K562 (cell line): ENCODE results near the gene PHF1. TPM values are rescaled to one million over a fixed set of nuclear protein-coding genes. Genes with fewer than 3 reads are reported as not detected.
A peak's percentile ranks its signal among the peaks of the same experiment; 100 is the strongest.

Source experiments
- ADNP ChIP-seq: fragments of 200-800 bp; sonication (Bioruptor generic); IDR thresholded peaks from 2 replicates; pipeline ENCODE4 v1.6.1; 2016; ENCODE audit warnings: missing genetic modification characterization, missing compliant biosample characterization
- FOXP1 ChIP-seq: sonication (generic); formaldehyde crosslinking; IDR thresholded peaks from 2 replicates; pipeline ENCODE4 v1.8.0; 2022; ENCODE audit warnings: mild to moderate bottlenecking, missing genetic modification reagents
- MTF1 ChIP-seq: fragments of 250-450 bp; sonication (Bioruptor Pico); IDR thresholded peaks from 2 replicates; pipeline ENCODE4 v1.9.0; 2021; ENCODE audit warnings: moderate library complexity, mild to moderate bottlenecking, inconsistent platforms, borderline replicate concordance
- NRF1 ChIP-seq, 2 experiments: fragments of 450-650 bp; IDR thresholded peaks in 1 of 2; conservative IDR thresholded peaks in 1 of 2; 2 replicates each; pipeline ENCODE4 v1.6.1; 2014; ENCODE audit warnings: mild to moderate bottlenecking in 2 of 2
- RHOXF2B ChIP-seq: fragments of 250-450 bp; sonication (Bioruptor Pico); conservative IDR thresholded peaks from 2 replicates; pipeline ENCODE4 v1.5.1; 2021
- TBL1XR1 ChIP-seq, 2 experiments: IDR thresholded peaks; 2 replicates each; pipeline ENCODE4 v1.6.1; 2012; ENCODE audit warnings: improper control_type of control experiment in 2 of 2, low read length in 2 of 2, mild to moderate bottlenecking in 1 of 2
- ZNF699 ChIP-seq: fragments of 250-450 bp; sonication (Bioruptor Pico); IDR thresholded peaks from 2 replicates; pipeline ENCODE4 v1.8.0; 2021; ENCODE audit warnings: mild to moderate bottlenecking, moderate library complexity; ENCODE audit not compliant: insufficient replicate concordance
- polyA plus RNA-seq, 8 experiments: library from polyadenylated mRNA; depleted of rRNA in 4 of 8; stranded (reverse) in 5 of 8; unstranded in 3 of 8; fragments of >200 nt; fragmentation: Nextera tagmentation in 2 of 8; fragmentation: Illumina TruSeq in 1 of 8; extraction: Ambion mirVana in 2 of 8; extraction: Trizol in 1 of 8; gene quantifications; 2 replicates each; pipeline versions ENCODE4 v1.2.1 to v1.2.3, GENCODE V29; 2011 to 2014; ENCODE audit warnings: inconsistent platforms in 1 of 8, missing spikeins in 1 of 8
- total RNA-seq, 7 experiments: library from RNA; depleted of rRNA in 6 of 7; stranded (reverse); fragments of >200 nt in 6 of 7; fragmentation: Illumina TruSeq in 2 of 7; extraction: Trizol in 2 of 7; gene quantifications; 2 replicates each; pipeline versions ENCODE4 v1.2.1 to v1.2.3, GENCODE V29; 2011 to 2021; ENCODE audit warnings: low replicate concordance in 1 of 7
- TF ChIP-seq, protein P1 (sequence below): fragments of 450-650 bp; IDR thresholded peaks from 2 replicates; pipeline ENCODE4 v1.6.1; 2016; ENCODE audit warnings: borderline replicate concordance
- TF ChIP-seq, protein P2 (sequence below): fragments of 200-800 bp; sonication (Bioruptor generic); IDR thresholded peaks from 2 replicates; pipeline ENCODE4 v1.6.1; 2016; ENCODE audit warnings: missing genetic modification characterization, missing compliant biosample characterization
- TF ChIP-seq, protein P3 (sequence below): fragments of 450-650 bp; formaldehyde crosslinking; IDR thresholded peaks from 2 replicates; pipeline ENCODE4 v1.4.0; 2020; ENCODE audit warnings: mild to moderate bottlenecking, moderate library complexity
- TF ChIP-seq, protein P4 (sequence below): fragments of 250-450 bp; sonication (Bioruptor Pico); IDR thresholded peaks from 2 replicates; pipeline ENCODE4 v1.4.0; 2020; ENCODE audit warnings: mild to moderate bottlenecking, moderate library complexity, borderline replicate concordance

The PHF1 gene
- total and polyA plus RNA-seq, 9 of the 15 experiments (the other 6 are each of a cell fraction or from before 2014, with no cell fraction given): 3.7 to 64.2 (median 33.7) TPM

DNA sequence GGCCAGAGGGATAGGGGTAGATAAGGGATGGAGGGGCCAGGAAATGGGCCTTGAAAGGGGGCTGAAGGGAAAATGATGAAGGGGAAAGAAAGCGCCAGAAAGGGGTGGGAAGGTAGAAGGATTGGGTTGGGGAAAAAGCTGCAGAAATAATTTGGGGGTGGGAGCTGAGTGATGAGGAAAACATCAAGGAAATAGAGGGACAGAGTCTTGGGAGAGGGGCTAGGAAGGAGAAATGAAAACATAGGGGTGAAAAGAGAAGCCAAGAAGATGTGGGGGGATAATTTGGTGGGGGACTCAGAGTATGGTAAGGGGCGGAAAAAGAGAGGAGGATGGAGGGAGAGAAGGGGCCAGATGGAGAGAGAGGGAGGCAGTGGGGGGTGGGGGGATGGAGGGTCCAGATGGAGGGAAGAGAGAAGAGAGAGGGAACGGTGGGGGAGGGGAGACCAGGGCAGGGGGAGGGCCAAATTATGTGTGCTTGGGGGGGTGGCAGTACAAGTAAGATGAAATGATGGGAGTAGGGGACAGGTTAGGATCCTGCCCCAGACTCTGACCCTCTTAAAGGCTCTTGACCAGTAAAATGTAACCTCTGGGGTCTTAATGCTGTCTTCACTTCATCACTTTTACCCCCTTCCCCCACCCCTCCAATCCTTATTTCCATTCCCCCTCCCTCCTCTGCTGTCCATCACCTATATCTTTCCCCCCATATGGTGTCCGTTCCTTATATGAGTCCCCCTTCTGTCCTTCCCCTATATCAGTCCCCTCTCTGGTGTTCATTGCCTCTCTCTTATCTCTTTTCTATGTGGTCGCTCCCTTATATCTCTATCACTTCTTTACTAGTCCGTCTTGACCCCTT is 9.9 kb downstream of the PHF1 start (continued):
- TF ChIP-seq, protein P1, sequence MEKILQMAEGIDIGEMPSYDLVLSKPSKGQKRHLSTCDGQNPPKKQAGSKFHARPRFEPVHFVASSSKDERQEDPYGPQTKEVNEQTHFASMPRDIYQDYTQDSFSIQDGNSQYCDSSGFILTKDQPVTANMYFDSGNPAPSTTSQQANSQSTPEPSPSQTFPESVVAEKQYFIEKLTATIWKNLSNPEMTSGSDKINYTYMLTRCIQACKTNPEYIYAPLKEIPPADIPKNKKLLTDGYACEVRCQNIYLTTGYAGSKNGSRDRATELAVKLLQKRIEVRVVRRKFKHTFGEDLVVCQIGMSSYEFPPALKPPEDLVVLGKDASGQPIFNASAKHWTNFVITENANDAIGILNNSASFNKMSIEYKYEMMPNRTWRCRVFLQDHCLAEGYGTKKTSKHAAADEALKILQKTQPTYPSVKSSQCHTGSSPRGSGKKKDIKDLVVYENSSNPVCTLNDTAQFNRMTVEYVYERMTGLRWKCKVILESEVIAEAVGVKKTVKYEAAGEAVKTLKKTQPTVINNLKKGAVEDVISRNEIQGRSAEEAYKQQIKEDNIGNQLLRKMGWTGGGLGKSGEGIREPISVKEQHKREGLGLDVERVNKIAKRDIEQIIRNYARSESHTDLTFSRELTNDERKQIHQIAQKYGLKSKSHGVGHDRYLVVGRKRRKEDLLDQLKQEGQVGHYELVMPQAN: peak; percentile 39; the same call in 1 of the 2 replicates
- TF ChIP-seq NRF1 (conservative IDR thresholded peaks at IDR 0.05 in 1 of 2, IDR thresholded peaks at IDR 0.05 in 1 of 2) (no peak), MTF1 (CRISPR knock-in tag) (no peak), ADNP (tag) (no peak), RHOXF2B (CRISPR knock-in tag) (no peak), ZNF699 (CRISPR knock-in tag) (no peak), TBL1XR1 (IDR thresholded peaks at IDR 0.05; ENCODE audit: low read length in 2 of 2) (peak in 1 of 2 experiments; percentile 95; a peak in 3 of 4 replicates), FOXP1 (no peak)
- TF ChIP-seq, protein P2, sequence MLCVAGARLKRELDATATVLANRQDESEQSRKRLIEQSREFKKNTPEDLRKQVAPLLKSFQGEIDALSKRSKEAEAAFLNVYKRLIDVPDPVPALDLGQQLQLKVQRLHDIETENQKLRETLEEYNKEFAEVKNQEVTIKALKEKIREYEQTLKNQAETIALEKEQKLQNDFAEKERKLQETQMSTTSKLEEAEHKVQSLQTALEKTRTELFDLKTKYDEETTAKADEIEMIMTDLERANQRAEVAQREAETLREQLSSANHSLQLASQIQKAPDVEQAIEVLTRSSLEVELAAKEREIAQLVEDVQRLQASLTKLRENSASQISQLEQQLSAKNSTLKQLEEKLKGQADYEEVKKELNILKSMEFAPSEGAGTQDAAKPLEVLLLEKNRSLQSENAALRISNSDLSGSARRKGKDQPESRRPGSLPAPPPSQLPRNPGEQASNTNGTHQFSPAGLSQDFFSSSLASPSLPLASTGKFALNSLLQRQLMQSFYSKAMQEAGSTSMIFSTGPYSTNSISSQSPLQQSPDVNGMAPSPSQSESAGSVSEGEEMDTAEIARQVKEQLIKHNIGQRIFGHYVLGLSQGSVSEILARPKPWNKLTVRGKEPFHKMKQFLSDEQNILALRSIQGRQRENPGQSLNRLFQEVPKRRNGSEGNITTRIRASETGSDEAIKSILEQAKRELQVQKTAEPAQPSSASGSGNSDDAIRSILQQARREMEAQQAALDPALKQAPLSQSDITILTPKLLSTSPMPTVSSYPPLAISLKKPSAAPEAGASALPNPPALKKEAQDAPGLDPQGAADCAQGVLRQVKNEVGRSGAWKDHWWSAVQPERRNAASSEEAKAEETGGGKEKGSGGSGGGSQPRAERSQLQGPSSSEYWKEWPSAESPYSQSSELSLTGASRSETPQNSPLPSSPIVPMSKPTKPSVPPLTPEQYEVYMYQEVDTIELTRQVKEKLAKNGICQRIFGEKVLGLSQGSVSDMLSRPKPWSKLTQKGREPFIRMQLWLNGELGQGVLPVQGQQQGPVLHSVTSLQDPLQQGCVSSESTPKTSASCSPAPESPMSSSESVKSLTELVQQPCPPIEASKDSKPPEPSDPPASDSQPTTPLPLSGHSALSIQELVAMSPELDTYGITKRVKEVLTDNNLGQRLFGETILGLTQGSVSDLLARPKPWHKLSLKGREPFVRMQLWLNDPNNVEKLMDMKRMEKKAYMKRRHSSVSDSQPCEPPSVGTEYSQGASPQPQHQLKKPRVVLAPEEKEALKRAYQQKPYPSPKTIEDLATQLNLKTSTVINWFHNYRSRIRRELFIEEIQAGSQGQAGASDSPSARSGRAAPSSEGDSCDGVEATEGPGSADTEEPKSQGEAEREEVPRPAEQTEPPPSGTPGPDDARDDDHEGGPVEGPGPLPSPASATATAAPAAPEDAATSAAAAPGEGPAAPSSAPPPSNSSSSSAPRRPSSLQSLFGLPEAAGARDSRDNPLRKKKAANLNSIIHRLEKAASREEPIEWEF: no peak
- TF ChIP-seq, protein P3, sequence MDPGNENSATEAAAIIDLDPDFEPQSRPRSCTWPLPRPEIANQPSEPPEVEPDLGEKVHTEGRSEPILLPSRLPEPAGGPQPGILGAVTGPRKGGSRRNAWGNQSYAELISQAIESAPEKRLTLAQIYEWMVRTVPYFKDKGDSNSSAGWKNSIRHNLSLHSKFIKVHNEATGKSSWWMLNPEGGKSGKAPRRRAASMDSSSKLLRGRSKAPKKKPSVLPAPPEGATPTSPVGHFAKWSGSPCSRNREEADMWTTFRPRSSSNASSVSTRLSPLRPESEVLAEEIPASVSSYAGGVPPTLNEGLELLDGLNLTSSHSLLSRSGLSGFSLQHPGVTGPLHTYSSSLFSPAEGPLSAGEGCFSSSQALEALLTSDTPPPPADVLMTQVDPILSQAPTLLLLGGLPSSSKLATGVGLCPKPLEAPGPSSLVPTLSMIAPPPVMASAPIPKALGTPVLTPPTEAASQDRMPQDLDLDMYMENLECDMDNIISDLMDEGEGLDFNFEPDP (CRISPR knock-in tag): no peak
- TF ChIP-seq, protein P4, sequence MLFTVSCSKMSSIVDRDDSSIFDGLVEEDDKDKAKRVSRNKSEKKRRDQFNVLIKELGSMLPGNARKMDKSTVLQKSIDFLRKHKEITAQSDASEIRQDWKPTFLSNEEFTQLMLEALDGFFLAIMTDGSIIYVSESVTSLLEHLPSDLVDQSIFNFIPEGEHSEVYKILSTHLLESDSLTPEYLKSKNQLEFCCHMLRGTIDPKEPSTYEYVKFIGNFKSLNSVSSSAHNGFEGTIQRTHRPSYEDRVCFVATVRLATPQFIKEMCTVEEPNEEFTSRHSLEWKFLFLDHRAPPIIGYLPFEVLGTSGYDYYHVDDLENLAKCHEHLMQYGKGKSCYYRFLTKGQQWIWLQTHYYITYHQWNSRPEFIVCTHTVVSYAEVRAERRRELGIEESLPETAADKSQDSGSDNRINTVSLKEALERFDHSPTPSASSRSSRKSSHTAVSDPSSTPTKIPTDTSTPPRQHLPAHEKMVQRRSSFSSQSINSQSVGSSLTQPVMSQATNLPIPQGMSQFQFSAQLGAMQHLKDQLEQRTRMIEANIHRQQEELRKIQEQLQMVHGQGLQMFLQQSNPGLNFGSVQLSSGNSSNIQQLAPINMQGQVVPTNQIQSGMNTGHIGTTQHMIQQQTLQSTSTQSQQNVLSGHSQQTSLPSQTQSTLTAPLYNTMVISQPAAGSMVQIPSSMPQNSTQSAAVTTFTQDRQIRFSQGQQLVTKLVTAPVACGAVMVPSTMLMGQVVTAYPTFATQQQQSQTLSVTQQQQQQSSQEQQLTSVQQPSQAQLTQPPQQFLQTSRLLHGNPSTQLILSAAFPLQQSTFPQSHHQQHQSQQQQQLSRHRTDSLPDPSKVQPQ: no peak
